Heart left ventricle (tissue), 13 donors: ENCODE data around the gene KIF26B.

Experiments
- CTCF ChIP-seq, 12 donors: fragments of 200-600 bp; sonication (generic) in 4 of 12; IDR thresholded peaks; one replicate each; pipeline versions ENCODE4 v1.5.0 to v1.8.0; 2018 to 2022; ENCODE audit warnings: antibody characterized with exemption in 12 of 12, mild to moderate bottlenecking in 5 of 12
- POLR2A ChIP-seq, 2 donors: fragments of 450-650 bp; IDR thresholded peaks; one replicate each; pipeline ENCODE4 v1.6.1; 2017; ENCODE audit warnings: antibody characterized with exemption in 2 of 2, mild to moderate bottlenecking in 2 of 2, moderate library complexity in 2 of 2
- donor health status: ischemic (EF 13 %, LVEDD 7.1; RV severe dilation, severe dysfunction).
- donor health status: DM: no; HTN: yes; CAD: no.
- donor health status: DM: no; HTN: no; CAD: no.
- donor health status: ischemic (EF 25% LVEDD 6.9; RV normal size, moderate dysfunction).
- donor health status: ischemic (EF 25% LVEDD 5.7; RV mildly dilated, moderate dysfunction).
- donor health status: ischemic (EF 35%, LVEDD 5.7; RV mildly dilated, moderate dysfunction).
- donor health status: nonischemic (EF 11% LVEDD 7.7; RV severe dilation, severe dysfunction).
- donor health status: DM: yes; HTN: yes; CAD: no.
- donor health status: PGD.
- donor health status: ischemic (EF 29% LVEDD 5.4; RV normal size, mild dysfunction).
- donor health status: nonischemic (EF 23%, LVEDD 6.1; RV moderate dilation, normal function).

- TF ChIP-seq CTCF (IDR thresholded peaks at IDR 0.05) (no peak), POLR2A (IDR thresholded peaks at IDR 0.05) (no peak)
These were observed 428.3 kb downstream of the KIF26B start for GRCh38 chr1:245583081-245583480.
